OCI-LY1 (cell line): Measurements from ENCODE around the gene VPS39.

Experiments
- H2AFZ ChIP-seq: fragments of 200-600 bp; sonication (generic), shearing (Covaris generic); 2 replicates; pipeline ENCODE4 v1.6.0; 2014; ENCODE audit warnings: antibody characterized with exemption, mild to moderate bottlenecking, low read length
- H3F3A ChIP-seq: fragments of 200-600 bp; sonication (generic), shearing (Covaris generic); 2 replicates; pipeline ENCODE4 v1.6.0; 2014; ENCODE audit warnings: mild to moderate bottlenecking, antibody characterized with exemption, low read length, moderate library complexity; ENCODE audit not compliant: insufficient read depth
- H3K27ac ChIP-seq: fragments of 200-600 bp; sonication (generic); 2 replicates; pipeline ENCODE4 v1.5.1; 2014; ENCODE audit warnings: low read length, mixed run types, mild to moderate bottlenecking, low read depth; ENCODE audit not compliant: poor library complexity, severe bottlenecking
- H3K27me3 ChIP-seq: fragments of 200-600 bp; sonication (generic); 2 replicates; pipeline ENCODE4 v1.6.0; 2014; ENCODE audit warnings: antibody characterized with exemption, mild to moderate bottlenecking, low read length, moderate library complexity; ENCODE audit not compliant: insufficient read depth
- H3K36me3 ChIP-seq: fragments of 200-600 bp; sonication (generic); 2 replicates; pipeline ENCODE4 v1.6.1; 2014; ENCODE audit warnings: mild to moderate bottlenecking, antibody characterized with exemption, low read length, moderate library complexity, mixed read lengths; ENCODE audit not compliant: insufficient read depth
- H3K4me1 ChIP-seq: fragments of 200-600 bp; sonication (generic); 2 replicates; pipeline ENCODE4 v1.5.1; 2014; ENCODE audit warnings: mild to moderate bottlenecking, low read length, moderate library complexity; ENCODE audit not compliant: insufficient read depth, severe bottlenecking
- H3K4me2 ChIP-seq: fragments of 200-600 bp; sonication (generic), shearing (Covaris generic); 2 replicates; pipeline ENCODE4 v1.6.1; 2014; ENCODE audit warnings: low read length
- H3K4me3 ChIP-seq: fragments of 200-600 bp; sonication (generic); 2 replicates; pipeline ENCODE4 v1.5.1; 2014; ENCODE audit warnings: low read length, low read depth, mild to moderate bottlenecking, mixed read lengths; ENCODE audit not compliant: poor library complexity, severe bottlenecking
- H3K79me2 ChIP-seq: fragments of 200-600 bp; shearing (Covaris generic); 2 replicates; pipeline ENCODE4 v1.6.1; 2016; ENCODE audit warnings: mixed run types, low read length, mixed read lengths; ENCODE audit not compliant: insufficient read depth
- H3K9ac ChIP-seq: fragments of 200-600 bp; sonication (generic), shearing (Covaris generic); 2 replicates; pipeline ENCODE4 v1.6.1; 2014; ENCODE audit warnings: mild to moderate bottlenecking, low read length, mixed read lengths
- H3K9me2 ChIP-seq: fragments of 200-600 bp; sonication (generic), shearing (Covaris generic); 2 replicates; pipeline ENCODE4 v1.6.1; 2014; ENCODE audit warnings: low read depth, mild to moderate bottlenecking, low read length, mixed read lengths
- H3K9me3 ChIP-seq: fragments of 200-600 bp; shearing (Covaris generic); 2 replicates; pipeline ENCODE4 v1.6.1; 2014; ENCODE audit warnings: low read length, mixed read lengths
- H4K20me1 ChIP-seq: fragments of 200-600 bp; sonication (generic), shearing (Covaris generic); 2 replicates; pipeline ENCODE4 v1.6.0; 2016; ENCODE audit warnings: mild to moderate bottlenecking, low read length; ENCODE audit not compliant: insufficient read depth
- CTCF ChIP-seq: fragments of 200-600 bp; sonication (generic), shearing (Covaris generic); IDR thresholded peaks from 2 replicates; pipeline ENCODE4 v1.5.1; 2017; ENCODE audit warnings: mild to moderate bottlenecking, antibody characterized with exemption, low read length, moderate library complexity, mixed read lengths
- EZH2 ChIP-seq: fragments of 200-600 bp; sonication (generic), shearing (Covaris generic); IDR thresholded peaks from 2 replicates; pipeline ENCODE4 v1.8.0; 2017; ENCODE audit warnings: borderline replicate concordance, mixed run types, mild to moderate bottlenecking, antibody characterized with exemption, low read length, moderate library complexity, mixed read lengths

VPS39 gene

GRCh38 chr15:42198516-42198915 is 9.6 kb downstream of the VPS39 start:
- peaks cover 48% of the 10 kb centered on the region for H3K36me3 ChIP-seq

DNA sequence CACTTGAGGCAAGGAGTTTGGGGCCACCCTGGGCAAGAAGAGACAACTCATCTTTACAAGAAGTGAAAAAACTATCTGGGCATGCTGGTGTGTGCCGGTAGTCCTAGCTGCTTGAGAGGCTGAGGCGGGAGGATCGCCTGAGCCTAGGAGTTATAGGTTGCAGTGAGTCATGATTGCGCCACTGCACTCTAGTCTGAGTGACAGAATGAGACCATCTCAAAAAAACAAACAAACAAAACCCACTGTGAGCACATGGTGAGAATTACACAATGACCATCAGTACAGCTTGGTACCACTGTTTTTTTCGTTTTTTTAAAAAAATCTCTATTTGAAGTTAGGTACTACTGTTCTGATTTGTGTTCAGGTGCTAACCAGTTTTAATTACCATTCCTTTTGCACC is 13.6 kb downstream of the VPS39 start:
- no peak overlapping the region for H3K27ac ChIP-seq
- H3K9me3 ChIP-seq, result peaks cover 2% of the 10 kb centered on the region; the same call in 1 of the 2 replicates
- H3K36me3 ChIP-seq, result peaks cover 56% of the 10 kb centered on the region
- no peaks in the 10 kb centered on the region for H3K9me2 ChIP-seq
- no peak overlapping the region for H2AFZ ChIP-seq
- no peaks in the 10 kb centered on the region for H3F3A ChIP-seq
- TF ChIP-seq CTCF, result no peak
- TF ChIP-seq EZH2, result no peak
- H3K4me3 ChIP-seq, result no peak overlapping the region
- H3K27me3 ChIP-seq, result no peaks in the 10 kb centered on the region
- H3K4me2 ChIP-seq, result no peak overlapping the region
- H4K20me1 ChIP-seq, result no peaks in the 10 kb centered on the region
- peaks cover 19% of the 10 kb centered on the region for H3K4me1 ChIP-seq
- H3K79me2 ChIP-seq, result no peaks in the 10 kb centered on the region
- no peak overlapping the region for H3K9ac ChIP-seq

More at GRCh38 chr15:42198516-42198915, 9.6 kb downstream of the VPS39 start:
- H4K20me1 ChIP-seq, result no peaks in the 10 kb centered on the region
- no peak overlapping the region for H3K4me2 ChIP-seq
- H2AFZ ChIP-seq, result no peak overlapping the region
- H3K9me3 ChIP-seq, result peaks cover 2% of the 10 kb centered on the region; the same call in 1 of the 2 replicates
- no peaks in the 10 kb centered on the region for H3K27me3 ChIP-seq
- no peak overlapping the region for H3K27ac ChIP-seq
- H3K4me1 ChIP-seq, result no peaks in the 10 kb centered on the region
- H3K4me3 ChIP-seq, result no peak overlapping the region
- H3K9ac ChIP-seq, result no peak overlapping the region
- H3K9me2 ChIP-seq, result no peaks in the 10 kb centered on the region
- no peaks in the 10 kb centered on the region for H3F3A ChIP-seq
- TF ChIP-seq CTCF, result no peak
- TF ChIP-seq EZH2, result no peak
- H3K79me2 ChIP-seq, result no peaks in the 10 kb centered on the region

DNA sequence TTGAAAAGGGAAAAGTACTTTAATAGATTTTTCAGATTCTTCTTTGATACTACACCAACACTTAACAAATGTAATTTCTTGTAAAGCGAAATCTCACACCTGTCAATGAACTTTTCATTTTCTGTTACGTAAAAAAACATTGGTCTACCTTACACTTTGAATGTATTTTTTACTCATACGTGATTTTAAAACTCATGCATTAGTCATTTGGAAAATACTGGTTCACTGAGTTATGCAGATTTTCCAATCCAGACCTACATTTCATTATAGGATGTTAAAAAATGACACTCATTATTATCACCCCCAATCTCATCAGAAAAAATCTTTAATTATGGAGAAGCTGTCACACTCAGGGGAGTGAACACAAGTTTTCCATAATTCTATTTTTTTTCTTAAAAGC is 14.7 kb downstream of the VPS39 start:
- H3K9me3 ChIP-seq, result peaks cover 2% of the 10 kb centered on the region; the same call in 1 of the 2 replicates
- H3K9ac ChIP-seq, result no peak overlapping the region
- H3K9me2 ChIP-seq, result no peaks in the 10 kb centered on the region
- no peaks in the 10 kb centered on the region for H3K79me2 ChIP-seq
- no peak overlapping the region for H3K4me2 ChIP-seq
- H2AFZ ChIP-seq, result no peak overlapping the region
- no peak overlapping the region for H3K4me3 ChIP-seq
- no peak for TF ChIP-seq EZH2
- TF ChIP-seq CTCF, result no peak
- H3K27ac ChIP-seq, result no peak overlapping the region
- H3K36me3 ChIP-seq, result peaks cover 56% of the 10 kb centered on the region
- no peaks in the 10 kb centered on the region for H4K20me1 ChIP-seq
- no peaks in the 10 kb centered on the region for H3F3A ChIP-seq
- H3K27me3 ChIP-seq, result no peaks in the 10 kb centered on the region
- H3K4me1 ChIP-seq, result peaks cover 19% of the 10 kb centered on the region
